Raji (cell line): Measurements from ENCODE around the gene PPP2R2C.

ENCODE experiments used
- POLR2A ChIP-seq: IDR thresholded peaks from 2 replicates; pipeline ENCODE4 v1.6.1; 2011; ENCODE audit warnings: low read depth, low read length, control low read depth; ENCODE audit not compliant: insufficient read depth

Gene PPP2R2C

GRCh38 chr4:6377626-6378492 is 94.6 kb downstream of the PPP2R2C start:
- no peak for TF ChIP-seq POLR2A

GRCh38 chr4:6375620-6376295 is 96.7 kb downstream of the PPP2R2C start:
- TF ChIP-seq POLR2A = no peak

GRCh38 chr4:6374575-6374974 is 97.8 kb downstream of the PPP2R2C start:
- no peak for TF ChIP-seq POLR2A

GRCh38 chr4:6373541-6374410 is 98.6 kb downstream of the PPP2R2C start:
- TF ChIP-seq POLR2A = no peak

GRCh38 chr4:6372649-6373525 is 99.5 kb downstream of the PPP2R2C start:
- TF ChIP-seq POLR2A = no peak

GRCh38 chr4:6371812-6372211 is 100.6 kb downstream of the PPP2R2C start:
- TF ChIP-seq POLR2A = no peak

- no peak for TF ChIP-seq POLR2A
Observed at GRCh38 chr4:6371271-6371670, 101.1 kb downstream of the PPP2R2C start.

GRCh38 chr4:6369924-6370645 is 102.3 kb downstream of the PPP2R2C start:
- no peak for TF ChIP-seq POLR2A

- no peak for TF ChIP-seq POLR2A
Observed at GRCh38 chr4:6369511-6369910, 102.9 kb downstream of the PPP2R2C start.

GRCh38 chr4:6369035-6369434 is 103.4 kb downstream of the PPP2R2C start:
- no peak for TF ChIP-seq POLR2A

GRCh38 chr4:6368601-6369000 is 103.8 kb downstream of the PPP2R2C start:
- no peak for TF ChIP-seq POLR2A

GRCh38 chr4:6368096-6368495 is 104.3 kb downstream of the PPP2R2C start:
- no peak for TF ChIP-seq POLR2A

- no peak for TF ChIP-seq POLR2A
Observed at GRCh38 chr4:6367371-6367851, 105.0 kb downstream of the PPP2R2C start.

GRCh38 chr4:6366581-6366980 is 105.8 kb downstream of the PPP2R2C start:
- no peak for TF ChIP-seq POLR2A
